ENCODE results near the gene P3H4.

- TF ChIP-seq CTCF (IDR thresholded peaks at IDR 0.05; ENCODE audit: extremely low read depth in 1 of 2, insufficient read depth in 1 of 2, low read depth in 1 of 2, low read length in 2 of 2) (no peak), POLR2A (IDR thresholded peaks at IDR 0.05; ENCODE audit: low read depth, low read length) (no peak), POLR2AphosphoS5 (IDR thresholded peaks at IDR 0.05; ENCODE audit: insufficient read depth, low read depth, low read length) (no peak), FOS (IDR thresholded peaks at IDR 0.05; ENCODE audit: borderline replicate concordance, insufficient read depth, low read length) (no peak), EZH2 (IDR thresholded peaks at IDR 0.05; ENCODE audit: borderline replicate concordance, low read depth, low read length, severe bottlenecking) (no peak)
These were observed 27.5 kb downstream of the P3H4 start for GRCh38 chr17:41784207-41784744.

All from endothelial cell of umbilical vein (primary cell).